GM18508 (cell line): ENCODE data around the gene OSBPL8.
"Not testable (repeated sequence)": the region's sequence is repeated elsewhere in the genome, so short reads cannot be mapped to it uniquely, and the experiment has no call there.

ENCODE experiments used
- ATAC-seq: cut with Tn5 transposase; IDR thresholded peaks from one replicate; pipeline ENCODE4 v1.9.1; 2021; ENCODE audit warnings: moderate number of reproducible peaks; ENCODE audit not compliant: insufficient read depth, unreplicated experiment

Gene OSBPL8

GRCh38 chr12:76531056-76531455, 28.5 kb downstream of the OSBPL8 start:
- no peak for ATAC-seq

DNA sequence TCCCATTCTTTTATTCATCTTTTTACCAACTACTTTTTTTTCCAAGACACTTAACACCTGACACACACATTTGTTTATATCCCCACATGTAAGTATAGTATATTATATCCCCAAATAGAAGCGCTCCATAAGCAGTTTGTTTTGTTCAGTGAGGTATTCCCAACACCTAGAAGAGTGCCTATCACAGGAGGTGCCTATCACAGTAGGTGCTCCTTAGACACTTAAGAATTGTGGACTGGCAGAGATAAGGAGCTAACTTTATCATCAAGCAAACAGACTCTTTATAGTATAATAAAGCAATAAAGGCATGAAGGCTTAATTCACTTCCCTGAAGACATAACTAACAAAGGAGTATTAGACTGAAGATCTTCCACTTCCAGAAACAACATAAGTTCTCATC, 29.1 kb downstream of the OSBPL8 start:
- no peak for ATAC-seq

GRCh38 chr12:76529226-76529918, 30.2 kb downstream of the OSBPL8 start:
- no peak for ATAC-seq

DNA sequence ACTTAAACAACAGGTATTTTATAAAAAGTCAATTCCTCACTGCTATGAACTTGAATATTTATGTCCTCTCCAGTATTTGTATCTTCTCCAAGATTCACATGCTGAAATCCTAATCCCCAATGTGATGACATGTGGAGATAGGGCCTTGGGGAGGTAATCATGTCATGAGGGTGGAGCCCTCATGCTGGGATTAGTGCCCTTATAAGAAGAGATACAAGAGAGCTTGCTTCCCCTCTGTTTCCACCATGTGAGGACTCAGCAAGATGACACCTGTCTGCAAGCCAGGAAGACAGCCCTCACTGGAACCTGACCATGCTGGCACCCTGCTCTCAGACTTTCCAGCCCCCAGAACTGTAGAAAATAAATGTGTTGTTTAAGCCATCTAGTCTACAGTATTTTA, 36.2 kb downstream of the OSBPL8 start:
- no peak for ATAC-seq

GRCh38 chr12:76520348-76520747, 39.2 kb downstream of the OSBPL8 start:
- no peak for ATAC-seq

DNA sequence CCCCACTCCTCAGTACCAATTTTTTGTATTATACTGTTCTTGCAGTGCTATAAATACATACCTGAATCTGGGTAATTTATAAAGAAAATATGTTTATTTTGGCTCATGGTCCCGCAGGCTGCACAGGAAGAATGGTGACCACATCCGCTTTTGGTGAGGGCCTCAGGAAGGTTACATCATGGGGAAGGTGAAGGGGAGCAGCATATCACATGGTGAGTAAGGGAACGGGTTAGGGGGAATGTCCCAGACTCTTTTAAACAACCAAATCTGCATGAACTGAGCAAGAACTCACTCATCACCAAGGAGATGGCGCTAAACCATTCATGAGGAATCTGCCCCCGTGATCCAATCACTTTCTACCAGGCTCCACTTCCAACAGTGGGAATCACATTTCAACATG, 40.0 kb downstream of the OSBPL8 start:
- ATAC-seq = no peak

DNA sequence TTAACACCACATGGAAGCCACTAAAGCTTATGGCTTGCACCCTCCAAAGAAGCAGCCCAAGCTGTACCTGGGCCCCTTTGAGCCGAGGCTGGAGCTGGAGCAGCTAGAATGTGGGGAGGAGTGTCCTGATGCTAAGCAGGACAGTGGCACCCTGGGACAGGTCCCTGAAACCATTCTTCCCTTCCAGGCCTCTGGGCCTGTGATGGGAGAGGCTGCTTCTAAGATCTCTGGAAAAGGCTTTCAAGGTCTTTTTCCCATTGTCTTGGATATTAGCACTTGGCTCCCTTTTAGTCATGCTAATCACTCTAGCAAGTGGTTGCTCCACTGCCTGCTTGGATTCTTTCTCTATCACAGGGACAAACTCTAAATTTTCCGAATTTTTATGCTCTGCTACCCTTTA, 40.9 kb downstream of the OSBPL8 start:
- no peak for ATAC-seq

GRCh38 chr12:76515271-76515670, 44.3 kb downstream of the OSBPL8 start:
- no peak for ATAC-seq

DNA sequence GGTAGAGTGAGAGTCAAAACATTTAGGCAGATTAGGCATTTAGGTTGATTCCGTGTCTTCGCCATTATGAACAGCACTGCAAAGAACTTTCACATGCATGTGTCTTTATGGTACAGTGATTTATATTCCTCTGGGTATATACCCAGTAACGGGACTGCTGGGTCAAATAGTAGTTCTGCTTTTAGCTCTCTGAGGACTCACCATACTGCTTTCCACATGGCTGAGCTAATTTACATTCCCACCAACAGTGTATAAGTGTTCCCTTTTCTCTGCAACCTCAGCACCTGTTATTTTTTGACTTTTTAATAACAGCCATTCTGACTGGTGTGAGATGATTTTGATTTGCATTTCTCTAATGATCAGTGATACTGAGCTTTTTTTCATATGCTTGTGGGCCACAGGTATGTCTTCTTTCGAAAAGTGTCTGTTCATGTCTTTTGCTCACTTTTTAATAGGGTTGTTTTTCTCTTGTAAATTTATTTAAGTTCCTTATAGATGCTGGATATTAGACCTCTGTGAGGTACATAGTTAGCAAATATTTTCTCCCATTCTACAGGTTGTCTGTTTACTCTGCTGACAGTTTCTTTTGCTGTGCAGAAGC, 48.4 kb downstream of the OSBPL8 start:
- ATAC-seq = peak; percentile 80

- ATAC-seq = no peak
Measured at GRCh38 chr12:76508128-76508980, 51.2 kb downstream of the OSBPL8 start.

- ATAC-seq = no peak
Measured at GRCh38 chr12:76506149-76506548, 53.4 kb downstream of the OSBPL8 start.

GRCh38 chr12:76505050-76505449, 54.5 kb downstream of the OSBPL8 start:
- ATAC-seq = no peak

DNA sequence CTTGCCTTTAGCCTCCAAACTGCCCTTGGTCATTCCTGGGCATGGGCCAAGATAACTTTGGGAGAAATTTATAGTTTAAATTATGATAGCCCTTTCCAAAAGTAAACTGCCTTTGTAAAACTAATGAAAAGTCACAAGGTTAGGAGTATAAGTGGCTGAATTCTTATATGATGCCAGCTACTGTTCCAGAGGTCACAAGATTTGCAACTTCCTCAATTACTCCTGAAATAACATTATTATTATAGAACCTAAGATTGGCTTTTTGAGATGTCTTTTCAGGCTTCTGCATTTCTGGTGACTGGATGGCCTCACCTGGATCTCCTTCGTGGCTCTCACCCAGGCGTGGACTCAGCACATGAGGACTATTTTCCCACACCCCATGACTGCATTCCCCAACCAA, 55.0 kb downstream of the OSBPL8 start:
- no peak for ATAC-seq

- no peak for ATAC-seq
Measured at GRCh38 chr12:76503957-76504356, 55.6 kb downstream of the OSBPL8 start.

DNA sequence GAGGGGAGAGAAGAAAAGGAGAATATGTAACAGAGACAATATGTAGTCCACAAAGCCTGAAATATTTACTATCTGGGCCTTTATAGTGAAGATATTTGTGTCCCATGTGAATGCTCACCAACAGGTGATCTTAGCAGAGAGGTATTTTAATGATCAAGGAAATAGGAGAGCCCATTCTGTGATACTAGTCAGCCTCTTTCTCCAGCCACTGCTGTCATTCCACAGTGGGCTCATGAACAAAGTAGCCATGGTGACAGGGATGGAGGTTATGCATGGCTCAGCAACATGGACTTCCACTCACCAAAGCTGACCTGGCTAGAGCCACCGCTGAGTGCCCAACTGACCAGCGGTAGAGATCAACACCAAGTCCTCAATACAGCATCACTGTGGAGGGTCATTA, 58.2 kb downstream of the OSBPL8 start:
- ATAC-seq = no peak

GRCh38 chr12:76499136-76499535, 60.4 kb downstream of the OSBPL8 start:
- ATAC-seq = not testable (repeated sequence)

GRCh38 chr12:76495556-76495955, 64.0 kb downstream of the OSBPL8 start:
- no peak for ATAC-seq

DNA sequence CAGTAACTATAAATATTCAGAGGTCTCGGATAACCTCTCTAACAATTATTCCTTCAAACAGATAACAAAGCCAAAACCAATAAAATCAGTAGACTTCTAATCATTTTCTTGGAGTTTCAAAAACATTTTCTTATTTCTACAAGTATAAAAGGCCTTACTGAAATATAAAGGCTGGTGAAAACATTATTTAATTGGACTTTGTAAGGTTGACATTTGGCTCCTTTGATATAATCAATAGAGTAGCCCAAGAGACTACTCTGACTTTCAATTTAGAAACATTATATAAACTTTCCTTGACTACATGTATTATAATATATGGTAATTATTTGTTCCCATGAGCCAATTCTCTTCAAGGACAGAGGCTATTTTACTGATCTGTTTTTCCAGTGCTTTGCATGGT, 68.3 kb downstream of the OSBPL8 start:
- ATAC-seq = no peak

GRCh38 chr12:76490763-76491162, 68.8 kb downstream of the OSBPL8 start:
- no peak for ATAC-seq

DNA sequence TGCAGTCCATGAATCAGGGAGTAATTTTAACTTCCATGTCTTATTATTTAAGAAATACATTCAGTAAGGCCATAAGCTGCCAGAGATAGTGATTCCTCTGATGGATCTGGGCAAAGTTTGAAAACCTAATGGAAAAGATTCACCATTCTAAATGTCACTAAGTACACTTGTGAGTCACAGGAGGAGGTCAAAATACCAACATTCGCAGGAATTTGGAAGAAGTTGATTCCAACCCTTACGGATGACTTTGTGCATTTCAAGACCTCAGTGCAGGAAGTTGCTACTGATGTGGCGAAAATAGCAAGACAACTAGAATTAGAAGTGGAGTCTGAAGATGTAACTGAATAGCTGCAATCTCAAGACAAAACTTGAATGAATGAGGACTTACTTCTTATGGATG, 69.8 kb downstream of the OSBPL8 start:
- ATAC-seq = no peak

DNA sequence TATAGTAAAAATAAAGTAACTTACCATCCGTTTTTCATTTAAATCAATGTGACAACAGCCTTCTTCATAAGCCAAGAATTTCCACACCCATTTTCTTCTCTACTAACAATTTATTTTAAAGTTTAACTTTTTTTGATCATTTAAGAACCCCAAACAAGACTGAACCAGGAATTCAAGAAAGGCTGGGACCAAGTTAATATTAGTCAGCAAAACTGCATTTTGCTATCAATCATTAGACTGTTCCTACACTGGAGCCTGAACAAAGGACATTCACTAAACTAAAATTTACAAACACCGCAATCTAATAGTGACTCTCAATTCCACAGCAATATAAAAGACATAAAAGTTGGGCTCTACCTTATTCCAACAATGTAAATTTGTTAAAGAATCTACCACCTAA, 73.6 kb downstream of the OSBPL8 start:
- no peak for ATAC-seq
